T-helper 2 cell treated with Interferon-gamma antibody and Interleukin-4, amounts not matched to agents 5 μg/mL and 100 μg/mL, for 36 hours (primary cell): ENCODE measurements around the gene COPS4.
"Not testable (repeated sequence)": the region's sequence is repeated elsewhere in the genome, so short reads cannot be mapped to it uniquely, and the experiment has no call there.

ENCODE experiments used
- DNase-seq: peaks from one replicate; pipeline ENCODE4 v3.0.0; 2021; ENCODE audit warnings: low spot score
- H3K27ac Mint-ChIP-seq: one replicate; pipeline ENCODE4 v1.8.0; 2021; ENCODE audit warnings: mild to moderate bottlenecking, mixed read lengths
- H3K27me3 Mint-ChIP-seq: one replicate; pipeline ENCODE4 v1.8.0; 2021; ENCODE audit warnings: low read depth, mixed read lengths
- H3K36me3 Mint-ChIP-seq: one replicate; pipeline ENCODE4 v1.8.0; 2021; ENCODE audit warnings: low read depth, mixed read lengths
- H3K4me1 Mint-ChIP-seq: one replicate; pipeline ENCODE4 v1.8.0; 2021; ENCODE audit warnings: low read depth, mixed read lengths
- H3K4me3 Mint-ChIP-seq: one replicate; pipeline ENCODE4 v1.8.0; 2022; ENCODE audit warnings: mild to moderate bottlenecking, moderate library complexity, mixed read lengths
- H3K9me3 Mint-ChIP-seq: one replicate; pipeline ENCODE4 v1.8.0; 2021; ENCODE audit warnings: mixed read lengths

The COPS4 gene

GRCh38 chr4:83082777-83083176 is 47.8 kb downstream of the COPS4 start:
- Mint-ChIP-seq H3K4me3 (no peak overlapping the region), H3K27me3 (no peaks in the 10 kb centered on the region), H3K4me1 (peaks cover 36% of the 10 kb centered on the region), H3K9me3 (peaks cover 7% of the 10 kb centered on the region), H3K27ac (peak overlapping the region; percentile 90), H3K36me3 (peaks cover 45% of the 10 kb centered on the region)
- DNase-seq: no peak

- peak overlapping the region; percentile 90 for H3K27ac Mint-ChIP-seq
- H3K4me3 Mint-ChIP-seq: peak overlapping the region; percentile 59
- H3K36me3 Mint-ChIP-seq: peaks cover 51% of the 10 kb centered on the region
- peaks cover 29% of the 10 kb centered on the region for H3K4me1 Mint-ChIP-seq
- H3K27me3 Mint-ChIP-seq: no peaks in the 10 kb centered on the region
- peak; percentile 37 for DNase-seq
- H3K9me3 Mint-ChIP-seq: peaks cover 4% of the 10 kb centered on the region
Observed at GRCh38 chr4:83083925-83084475, 49.0 kb downstream of the COPS4 start.

GRCh38 chr4:83084956-83085355 is 50.0 kb downstream of the COPS4 start:
- not testable (repeated sequence) for H3K4me3 Mint-ChIP-seq

GRCh38 chr4:83089410-83090157 is 54.6 kb downstream of the COPS4 start:
- no peak overlapping the region for H3K4me3 Mint-ChIP-seq
- DNase-seq: no peak
- H3K9me3 Mint-ChIP-seq: no peaks in the 10 kb centered on the region
- no peaks in the 10 kb centered on the region for H3K27me3 Mint-ChIP-seq
- no peak overlapping the region for H3K27ac Mint-ChIP-seq
- peaks cover 11% of the 10 kb centered on the region for H3K4me1 Mint-ChIP-seq
- H3K36me3 Mint-ChIP-seq: peaks cover 68% of the 10 kb centered on the region

More at GRCh38 chr4:83084956-83085355, 50.0 kb downstream of the COPS4 start:
- not testable (repeated sequence) for H3K9me3 Mint-ChIP-seq, H3K27me3 Mint-ChIP-seq, DNase-seq, H3K27ac Mint-ChIP-seq
- Mint-ChIP-seq H3K4me1 (peaks cover 31% of the 10 kb centered on the region), H3K36me3 (peaks cover 61% of the 10 kb centered on the region)

GRCh38 chr4:83093060-83093640 is 58.2 kb downstream of the COPS4 start:
- H3K27me3 Mint-ChIP-seq: no peaks in the 10 kb centered on the region
- no peaks in the 10 kb centered on the region for H3K9me3 Mint-ChIP-seq
- H3K27ac Mint-ChIP-seq: no peak overlapping the region
- peaks cover 75% of the 10 kb centered on the region for H3K36me3 Mint-ChIP-seq
- H3K4me1 Mint-ChIP-seq: peaks cover 4% of the 10 kb centered on the region
- H3K4me3 Mint-ChIP-seq: no peak overlapping the region
- DNase-seq: no peak

- Mint-ChIP-seq H3K4me3 (no peak overlapping the region), H3K27ac (no peak overlapping the region), H3K4me1 (peaks cover 3% of the 10 kb centered on the region), H3K27me3 (no peaks in the 10 kb centered on the region), H3K9me3 (no peaks in the 10 kb centered on the region), H3K36me3 (peaks cover 75% of the 10 kb centered on the region)
- DNase-seq: no peak
Observed at GRCh38 chr4:83096397-83096796, 61.4 kb downstream of the COPS4 start.

GRCh38 chr4:83104991-83105390 is 70.0 kb downstream of the COPS4 start:
- Mint-ChIP-seq H3K9me3 (no peaks in the 10 kb centered on the region), H3K4me3 (no peak overlapping the region), H3K27ac (no peak overlapping the region), H3K27me3 (peaks cover 7% of the 10 kb centered on the region), H3K4me1 (peaks cover 23% of the 10 kb centered on the region), H3K36me3 (peaks cover 60% of the 10 kb centered on the region)
- no peak for DNase-seq

- Mint-ChIP-seq H3K27me3 (peaks cover 7% of the 10 kb centered on the region), H3K36me3 (peaks cover 52% of the 10 kb centered on the region), H3K9me3 (no peaks in the 10 kb centered on the region), H3K27ac (no peak overlapping the region), H3K4me3 (no peak overlapping the region), H3K4me1 (peaks cover 35% of the 10 kb centered on the region)
- no peak for DNase-seq
Observed at GRCh38 chr4:83107631-83108030, 72.6 kb downstream of the COPS4 start.

- Mint-ChIP-seq H3K27ac (peak overlapping the region; percentile 84), H3K36me3 (peaks cover 53% of the 10 kb centered on the region), H3K27me3 (peaks cover 7% of the 10 kb centered on the region), H3K9me3 (no peaks in the 10 kb centered on the region), H3K4me3 (peak overlapping the region; percentile 85), H3K4me1 (peaks cover 41% of the 10 kb centered on the region)
- no peak for DNase-seq
Observed at GRCh38 chr4:83108101-83108861, 73.3 kb downstream of the COPS4 start.

- Mint-ChIP-seq H3K4me1 (peaks cover 52% of the 10 kb centered on the region), H3K36me3 (peaks cover 49% of the 10 kb centered on the region), H3K27me3 (peaks cover 7% of the 10 kb centered on the region), H3K4me3 (peak overlapping the region; percentile 85), H3K27ac (peak overlapping the region; percentile 84), H3K9me3 (no peaks in the 10 kb centered on the region)
- peak; percentile 29 for DNase-seq
Observed at GRCh38 chr4:83109480-83110222, 74.7 kb downstream of the COPS4 start.

- H3K27ac Mint-ChIP-seq: peak overlapping the region; percentile 83
- no peaks in the 10 kb centered on the region for H3K9me3 Mint-ChIP-seq
- peaks cover 7% of the 10 kb centered on the region for H3K27me3 Mint-ChIP-seq
- peaks cover 41% of the 10 kb centered on the region for H3K36me3 Mint-ChIP-seq
- DNase-seq: peak; percentile 88
- H3K4me1 Mint-ChIP-seq: peaks cover 56% of the 10 kb centered on the region
- peak overlapping the region; percentile 85 for H3K4me3 Mint-ChIP-seq
Observed at GRCh38 chr4:83110223-83110945, 75.4 kb downstream of the COPS4 start.

GRCh38 chr4:83110970-83111750 is 76.2 kb downstream of the COPS4 start:
- Mint-ChIP-seq H3K36me3 (peaks cover 38% of the 10 kb centered on the region), H3K4me3 (peak overlapping the region; percentile 85), H3K27me3 (peaks cover 7% of the 10 kb centered on the region), H3K4me1 (peaks cover 59% of the 10 kb centered on the region), H3K9me3 (no peaks in the 10 kb centered on the region), H3K27ac (peak overlapping the region; percentile 83)
- no peak for DNase-seq
